HepG2 (cell line): ENCODE measurements around the gene SNAPC4. TPM values are rescaled to one million over a fixed set of nuclear protein-coding genes. Genes with fewer than 3 reads are reported as not detected.

Experiments
- ATF5 ChIP-seq: sonication (generic); formaldehyde crosslinking; IDR thresholded peaks from 2 replicates; pipeline ENCODE4 v1.4.0; 2020; ENCODE audit warnings: mild to moderate bottlenecking, low read depth, missing genetic modification reagents
- CBX2 ChIP-seq, 2 experiments: fragments of 200-600 bp in 1 of 2; sonication (generic); formaldehyde crosslinking in 1 of 2; IDR thresholded peaks; 2 replicates each; pipeline versions ENCODE4 v1.7.0 to v1.8.1; 2018 to 2022; ENCODE audit warnings: low read depth in 2 of 2, low read length in 1 of 2, mild to moderate bottlenecking in 1 of 2, missing genetic modification reagents in 1 of 2
- HDAC2 ChIP-seq: sonication (generic); formaldehyde crosslinking; IDR thresholded peaks from 2 replicates; pipeline ENCODE4 v1.4.0; 2020; ENCODE audit warnings: missing genetic modification reagents
- IRF1 ChIP-seq: sonication (generic); formaldehyde crosslinking; IDR thresholded peaks from 2 replicates; pipeline ENCODE4 v1.4.0; 2020; ENCODE audit warnings: low read depth, mild to moderate bottlenecking, missing genetic modification reagents
- KDM5A ChIP-seq: fragments of 200-600 bp; sonication (generic); IDR thresholded peaks from 2 replicates; pipeline ENCODE4 v1.7.0; 2018; ENCODE audit warnings: antibody characterized with exemption, mild to moderate bottlenecking, low read length, borderline replicate concordance
- MXD3 ChIP-seq: IDR thresholded peaks from 2 replicates; pipeline ENCODE4 v1.6.1; 2016; ENCODE audit warnings: mild to moderate bottlenecking, missing biosample characterization, missing genetic modification reagents
- NR2F1 ChIP-seq, 2 experiments: fragments of 450-650 bp in 1 of 2; formaldehyde crosslinking in 1 of 2; IDR thresholded peaks; 2 replicates each; pipeline versions ENCODE4 v1.5.0 to v1.6.1; 2016 to 2020; ENCODE audit warnings: mild to moderate bottlenecking in 1 of 2, missing compliant biosample characterization in 1 of 2, missing genetic modification reagents in 1 of 2, moderate library complexity in 1 of 2
- PRDM15 ChIP-seq: sonication (generic); formaldehyde crosslinking; IDR thresholded peaks from 2 replicates; pipeline ENCODE4 v1.4.0; 2020; ENCODE audit warnings: missing genetic modification reagents
- SIN3A ChIP-seq: IDR thresholded peaks from 2 replicates; pipeline ENCODE4 v1.6.1; 2011; ENCODE audit warnings: low read depth, mild to moderate bottlenecking, control low read depth, low read length, borderline replicate concordance
- SNAPC4 ChIP-seq: sonication (generic); formaldehyde crosslinking; IDR thresholded peaks from 2 replicates; pipeline ENCODE4 v1.4.0; 2020; ENCODE audit warnings: mild to moderate bottlenecking, missing genetic modification reagents
- TBL1XR1 ChIP-seq: fragments of 150-350 bp; IDR thresholded peaks from 2 replicates; pipeline ENCODE4 v1.6.1; 2014; ENCODE audit warnings: borderline replicate concordance, low read length; ENCODE audit not compliant: partially characterized antibody
- ZNF121 ChIP-seq: sonication (generic); formaldehyde crosslinking; IDR thresholded peaks from 2 replicates; pipeline ENCODE4 v1.5.0; 2020; ENCODE audit warnings: mild to moderate bottlenecking, missing genetic modification reagents
- ZNF207 ChIP-seq: fragments of 450-650 bp; IDR thresholded peaks from 2 replicates; pipeline ENCODE4 v1.6.1; 2016; ENCODE audit warnings: antibody characterized with exemption, borderline replicate concordance
- ZNF501 ChIP-seq: sonication (generic); formaldehyde crosslinking; IDR thresholded peaks from 2 replicates; pipeline ENCODE4 v1.5.1; 2020; ENCODE audit warnings: mild to moderate bottlenecking, moderate library complexity, missing genetic modification reagents
- polyA plus RNA-seq, 8 experiments: library from polyadenylated mRNA; depleted of rRNA in 3 of 8; stranded (reverse) in 7 of 8; unstranded in 1 of 8; fragments of >200 nt; fragmentation: Illumina TruSeq in 4 of 8; extraction: Trizol in 4 of 8; gene quantifications; 2 replicates each; pipeline versions ENCODE4 v1.2.1 to v1.2.3, GENCODE V29; 2011 to 2016; ENCODE audit warnings: low read depth in 4 of 8, missing spikeins in 1 of 8, mixed read lengths in 1 of 8; ENCODE audit not compliant: insufficient read depth in 1 of 8
- total RNA-seq, 5 experiments: library from RNA; depleted of rRNA; stranded (reverse); fragments of >200 nt; fragmentation: Illumina TruSeq; extraction: Trizol; gene quantifications; 2 replicates each; pipeline ENCODE4 v1.2.3, GENCODE V29; 2016; ENCODE audit warnings: low read depth in 1 of 5

The SNAPC4 gene
- total and polyA plus RNA-seq, 2 of the 13 experiments (the other 11 are each of a cell fraction or from before 2014, with no cell fraction given) = 2.0 to 6.0 TPM

GRCh38 chr9:136409557-136410455, 9.8 kb upstream of the SNAPC4 start (continued):
- TF ChIP-seq PRDM15 (CRISPR knock-in tag) = peak; percentile 51; the same call in 1 of the 2 replicates
- TF ChIP-seq IRF1 (CRISPR knock-in tag) = no peak
- no peak for TF ChIP-seq ZNF121 (CRISPR knock-in tag)
- no peak for TF ChIP-seq SIN3A
- no peak for TF ChIP-seq ATF5
- TF ChIP-seq MXD3 (CRISPR knock-in tag) = peak; percentile 62; the same call in 1 of the 2 replicates
- no peak for TF ChIP-seq CBX2 (IDR thresholded peaks at IDR 0.05; ENCODE audit: low read depth, low read length)
- no peak for TF ChIP-seq CBX2 (CRISPR knock-in tag; IDR thresholded peaks at IDR 0.05; ENCODE audit: low read depth)
- TF ChIP-seq ZNF207 = no peak
- no peak for TF ChIP-seq KDM5A
- TF ChIP-seq NR2F1 (CRISPR knock-in tag; IDR thresholded peaks at IDR 0.05) = no peak
- TF ChIP-seq ZNF501 (CRISPR knock-in tag) = no peak; the same call in 1 of the 2 replicates
- no peak for TF ChIP-seq TBL1XR1
- TF ChIP-seq HDAC2 (CRISPR knock-in tag) = 0 out of 2 replicates have a peak, but pooled peaks have one; percentile 28
- no peak for TF ChIP-seq SNAPC4 (CRISPR knock-in tag)
